HG03060 (cell line): Measurements from ENCODE around the gene ART3.
A peak's percentile ranks its signal among the peaks of the same experiment; 100 is the strongest.

Experiments used
- ATAC-seq: cut with Tn5 transposase; IDR thresholded peaks from one replicate; pipeline ENCODE4 v1.9.1; 2021; ENCODE audit warnings: low read depth, moderate number of reproducible peaks; ENCODE audit not compliant: unreplicated experiment

Gene ART3

GRCh38 chr4:76067652-76068286 is 6.7 kb upstream of the ART3 start:
- peak; percentile 55 for ATAC-seq

DNA sequence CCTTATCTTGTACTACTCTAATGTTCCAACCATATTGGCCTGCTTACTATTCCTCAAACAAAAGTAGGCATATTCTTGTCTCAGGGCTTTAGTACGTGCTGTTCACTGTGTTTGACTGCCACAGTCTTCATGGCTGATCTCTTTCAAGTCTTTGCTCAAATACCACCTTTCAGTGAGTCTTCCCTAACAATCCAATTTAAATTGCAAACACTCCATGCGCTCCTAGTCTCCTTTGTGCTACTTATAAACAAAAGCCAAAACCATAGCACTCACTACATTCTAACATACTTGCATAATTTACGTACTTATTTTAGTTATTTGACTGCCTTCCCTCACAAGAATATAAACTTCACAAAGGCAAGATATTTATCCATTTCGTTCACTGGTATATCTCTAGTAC is 1.7 kb upstream of the ART3 start:
- ATAC-seq, result no peak

DNA sequence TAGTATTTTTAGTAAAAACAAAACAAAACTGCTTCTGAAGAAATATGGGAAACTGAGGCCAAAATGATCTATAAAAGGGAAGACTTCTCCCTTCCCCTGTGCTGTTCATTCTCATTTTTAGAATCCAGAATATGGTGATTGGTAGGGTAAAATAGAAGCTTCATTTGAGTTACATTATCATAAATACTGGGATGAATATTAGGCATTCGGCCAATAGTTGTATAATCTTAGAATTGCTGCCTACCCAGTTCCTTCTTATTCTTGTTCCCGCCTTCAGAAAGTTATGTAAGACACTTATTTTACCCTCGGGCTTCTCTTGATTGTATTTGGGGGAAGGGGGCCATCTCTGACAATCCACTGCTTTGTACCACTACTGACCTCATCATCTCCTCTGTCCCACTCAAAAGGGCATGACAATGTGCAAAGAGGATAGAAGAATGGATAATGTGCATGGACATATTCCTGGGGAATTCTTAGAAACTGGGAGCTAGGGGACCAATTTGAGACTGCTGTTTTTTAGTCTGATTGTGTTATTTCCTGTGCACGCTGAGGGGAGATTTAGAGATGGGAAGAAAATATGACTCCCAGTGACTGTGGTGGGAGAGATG is 588 bp downstream of the ART3 start:
- ATAC-seq, result no peak

GRCh38 chr4:76078033-76078613 is 3.6 kb downstream of the ART3 start:
- ATAC-seq, result no peak

DNA sequence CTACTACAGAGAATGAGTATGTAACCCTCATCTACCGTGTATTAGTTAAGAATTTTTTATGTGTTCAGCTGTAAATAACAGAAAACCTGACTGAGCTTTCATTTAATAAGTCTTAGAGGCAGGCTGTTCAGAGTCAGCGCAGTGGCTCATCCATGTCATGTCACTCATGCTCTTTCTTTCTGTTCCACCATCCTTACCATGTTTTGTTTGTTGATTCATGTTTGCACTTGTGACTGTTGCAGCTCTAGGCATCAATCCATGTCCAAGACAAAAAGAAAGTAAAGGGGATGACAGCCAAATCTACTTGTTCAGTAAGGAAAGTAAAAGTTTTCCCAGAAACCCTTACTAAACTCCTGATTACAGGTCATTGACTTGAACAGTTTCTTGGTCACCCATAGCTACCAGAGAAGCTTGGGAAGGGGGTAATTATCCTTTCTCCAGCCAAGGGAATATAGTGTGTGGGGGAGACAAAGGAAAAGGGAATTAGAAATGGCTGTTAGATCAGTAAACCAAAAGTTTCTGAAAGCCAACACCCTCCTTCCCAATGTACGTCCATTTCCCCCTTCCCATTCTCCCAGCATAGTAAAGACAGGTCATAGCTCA is 9.0 kb downstream of the ART3 start:
- ATAC-seq, result no peak

DNA sequence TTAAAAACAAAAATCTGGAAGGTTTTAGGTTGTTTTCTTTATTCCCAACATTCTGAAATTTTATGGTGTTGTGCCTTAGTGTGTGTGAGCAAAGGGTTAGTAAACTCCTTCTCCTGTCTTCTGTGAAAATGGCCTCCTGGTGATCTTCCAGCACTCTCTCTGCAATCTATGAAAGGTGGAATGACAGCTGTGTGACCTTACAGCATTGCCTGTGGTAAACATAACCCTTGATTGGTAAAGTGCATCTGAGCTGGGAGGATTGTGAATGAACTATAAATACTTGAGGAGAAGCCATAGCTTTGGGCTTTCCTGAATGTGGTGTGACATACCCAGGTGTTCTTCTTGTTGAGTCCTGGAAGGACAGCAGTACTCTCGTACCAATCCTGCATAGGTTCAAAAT is 10.0 kb downstream of the ART3 start:
- no peak for ATAC-seq

DNA sequence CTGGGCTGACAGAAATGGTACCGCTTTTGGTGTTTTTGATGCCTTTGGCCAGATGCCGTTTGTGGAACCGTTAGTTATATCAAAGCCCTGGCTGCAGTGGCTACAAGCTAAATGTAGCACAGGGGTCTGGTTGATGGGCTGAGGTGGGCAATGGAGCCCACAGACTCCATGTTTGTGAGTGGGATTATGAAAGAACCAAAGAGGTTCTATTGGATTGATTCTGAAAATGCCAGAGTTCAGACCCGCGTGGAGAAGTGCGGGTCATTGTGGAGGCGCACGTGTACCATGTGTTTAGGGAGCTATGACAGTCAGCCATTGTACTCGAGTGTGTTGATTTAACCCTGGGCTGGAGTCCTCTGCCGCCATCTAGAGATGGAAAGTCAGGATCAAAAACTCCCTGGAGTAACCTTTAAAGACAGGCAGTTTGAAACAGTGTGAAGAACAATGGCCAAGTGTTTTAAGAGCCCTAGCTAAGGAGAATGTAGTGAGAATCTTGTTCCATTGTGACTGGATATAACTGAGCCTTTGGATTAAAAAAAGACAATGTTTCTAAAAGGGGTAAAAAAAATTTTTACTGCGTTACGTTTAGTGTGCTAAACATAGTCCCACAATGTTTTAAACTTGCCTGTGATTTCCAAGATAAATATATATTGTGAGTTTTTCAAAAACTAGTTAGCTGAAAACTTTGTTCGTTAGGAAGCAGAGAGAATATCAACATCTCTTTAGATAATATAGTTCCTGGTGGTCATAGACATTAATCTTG is 12.7 kb downstream of the ART3 start:
- no peak for ATAC-seq

GRCh38 chr4:76088719-76089118 is 14.2 kb downstream of the ART3 start:
- no peak for ATAC-seq

DNA sequence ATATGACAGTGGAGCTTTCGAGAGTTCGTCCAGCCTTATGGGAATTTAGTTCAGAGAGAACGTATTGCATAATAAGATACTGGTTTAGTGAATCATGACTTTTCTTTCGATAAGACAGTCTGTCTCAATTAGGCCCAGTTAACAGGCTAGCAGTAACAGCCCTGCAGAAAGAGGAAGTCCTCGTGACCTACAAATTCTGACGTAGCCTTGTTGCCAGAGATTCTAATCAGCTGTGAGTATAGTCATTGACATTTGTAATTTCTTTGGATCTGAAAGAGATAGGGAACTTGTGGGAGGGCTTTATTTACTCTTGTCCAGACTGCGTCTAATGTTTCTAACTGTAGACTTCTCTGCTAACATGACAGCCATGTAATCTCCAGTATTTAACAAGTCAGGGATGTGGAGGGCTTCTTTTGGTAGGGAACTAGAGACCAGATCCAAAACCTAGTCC is 15.8 kb downstream of the ART3 start:
- peak; percentile 88 for ATAC-seq

GRCh38 chr4:76091052-76091451 is 16.5 kb downstream of the ART3 start:
- no peak for ATAC-seq

GRCh38 chr4:76095568-76095967 is 21.1 kb downstream of the ART3 start:
- ATAC-seq, result no peak

DNA sequence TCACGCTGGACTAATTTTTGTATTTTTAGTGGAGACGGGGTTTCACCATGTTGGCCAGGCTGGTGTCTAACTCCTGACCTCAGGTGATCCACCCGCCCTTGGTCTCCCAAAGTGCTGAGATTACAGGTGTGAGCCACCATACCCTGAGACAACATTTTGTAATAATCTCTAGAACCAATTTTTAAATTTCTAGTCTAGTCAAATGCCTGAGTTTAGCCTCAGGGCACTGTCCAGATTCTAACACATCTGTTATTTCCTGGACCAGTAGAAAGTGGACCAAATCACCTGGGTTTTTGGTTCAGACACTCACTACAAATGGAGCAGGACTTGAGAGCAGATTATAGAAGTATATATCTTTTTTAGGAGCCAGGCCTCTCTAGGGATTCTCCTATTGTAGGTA is 21.6 kb downstream of the ART3 start:
- ATAC-seq, result no peak

DNA sequence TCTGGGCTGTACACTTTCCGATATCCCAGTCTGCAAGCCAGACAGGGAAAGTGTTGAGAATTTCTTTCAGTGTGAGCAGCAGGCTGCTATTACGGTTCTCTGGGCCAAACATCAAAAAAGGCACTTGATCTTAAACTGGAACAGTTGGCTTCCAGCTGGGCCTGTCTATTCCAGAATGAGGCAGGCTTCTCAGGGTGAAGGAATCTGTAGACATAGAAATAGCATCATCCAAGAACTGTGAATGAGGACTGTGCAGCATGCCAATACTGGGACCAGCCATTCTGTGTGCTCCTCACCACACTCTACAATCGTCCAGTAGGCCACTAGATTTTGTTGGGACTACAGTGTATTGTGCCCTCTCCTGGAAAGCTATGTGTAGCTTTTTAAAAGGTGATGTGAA is 31.1 kb downstream of the ART3 start:
- ATAC-seq, result no peak

DNA sequence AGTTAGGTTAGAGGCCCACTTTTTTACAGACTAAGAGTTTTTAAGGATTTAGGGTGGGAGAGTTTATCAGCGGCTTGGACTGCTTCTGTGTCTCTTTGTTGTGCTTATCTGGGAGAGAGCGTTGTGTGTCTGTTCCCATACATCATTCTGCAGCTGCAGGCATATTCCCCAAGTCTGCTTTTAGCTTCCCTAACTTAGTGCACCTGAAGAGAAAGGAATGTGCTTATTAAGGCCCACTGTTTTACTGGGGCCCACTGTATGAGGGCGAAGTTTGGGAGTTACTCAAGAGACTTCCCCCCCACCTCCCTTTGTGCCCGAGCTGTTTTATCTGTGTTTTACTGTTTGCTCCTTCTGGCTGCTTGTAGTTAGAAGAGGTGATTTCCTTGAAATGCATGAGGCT is 31.9 kb downstream of the ART3 start:
- ATAC-seq, result no peak

- no peak for ATAC-seq
Observed at GRCh38 chr4:76108467-76109181, 34.1 kb downstream of the ART3 start.

DNA sequence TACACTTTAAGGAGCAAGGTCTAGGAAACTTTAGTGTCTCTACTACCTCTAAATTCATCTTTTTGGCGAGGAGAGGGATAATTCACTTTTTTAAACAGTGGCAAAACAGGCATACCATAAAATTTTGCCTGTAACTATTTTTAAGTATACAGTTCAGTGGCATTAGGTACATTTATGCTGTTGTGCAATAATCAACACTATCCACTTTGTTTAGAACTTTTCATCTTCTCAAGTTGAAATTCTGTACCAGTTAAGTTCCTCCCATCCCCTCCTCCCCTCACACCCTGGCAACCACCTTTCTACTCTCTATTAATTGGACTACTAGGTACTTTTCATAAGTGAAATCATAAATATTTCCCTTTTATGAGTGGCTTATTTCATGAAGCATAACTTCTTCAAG is 42.3 kb downstream of the ART3 start:
- ATAC-seq, result no peak

DNA sequence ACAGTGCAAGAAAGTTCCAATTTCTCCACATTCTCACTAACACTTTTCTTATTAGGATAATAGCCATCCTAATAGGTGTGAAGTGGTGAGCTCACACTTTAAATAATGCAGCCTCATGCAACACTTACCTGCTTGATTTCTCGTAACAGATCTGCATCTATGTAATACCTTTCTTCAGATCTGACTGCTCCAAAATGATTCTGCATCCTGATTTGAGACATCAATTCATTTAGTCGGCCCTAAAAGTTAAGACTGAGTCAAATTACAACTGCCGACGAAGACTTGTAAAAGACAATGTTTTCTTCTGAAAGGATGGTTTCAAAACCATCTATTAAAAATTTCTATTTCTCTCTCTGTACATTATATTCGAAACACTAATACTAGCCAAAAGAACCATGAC is 43.0 kb downstream of the ART3 start:
- no peak for ATAC-seq

DNA sequence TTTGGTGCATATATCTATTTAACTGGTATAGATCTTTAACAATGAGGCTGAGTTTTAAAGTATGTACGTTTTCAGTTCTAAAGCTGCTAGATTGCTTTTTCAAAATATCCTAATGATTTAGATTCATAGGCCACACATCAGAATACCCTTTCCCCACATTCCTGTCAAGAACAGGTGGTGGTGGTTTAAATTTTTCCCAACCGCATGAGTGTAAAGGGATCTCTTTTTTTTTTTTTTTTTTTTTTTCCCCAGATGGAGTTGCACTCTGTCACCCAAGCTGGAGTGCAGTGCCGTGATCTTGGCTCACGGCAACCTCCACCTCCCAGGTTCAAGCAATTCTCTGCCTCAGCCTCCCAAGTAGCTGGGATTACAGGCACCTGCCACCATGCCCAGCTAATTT is 45.7 kb downstream of the ART3 start:
- no peak for ATAC-seq

DNA sequence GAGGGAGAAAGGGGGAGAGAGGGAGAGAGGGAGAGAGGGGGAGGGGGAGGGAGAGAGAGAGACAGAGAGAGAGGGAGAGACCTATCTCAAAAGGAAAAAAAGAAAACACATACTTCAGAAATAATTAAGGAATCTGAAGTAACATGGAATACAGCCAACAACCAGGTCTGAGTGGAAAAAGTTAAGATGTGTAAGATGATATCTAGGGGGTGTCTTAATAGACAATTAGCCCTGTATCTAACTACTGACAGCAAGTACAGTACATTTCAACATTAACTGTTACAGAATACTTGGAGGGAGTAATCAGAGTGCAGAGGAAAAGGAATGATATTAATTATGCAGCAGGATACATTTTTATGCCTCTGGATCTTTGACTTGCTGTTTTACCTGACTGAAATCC is 51.3 kb downstream of the ART3 start:
- ATAC-seq, result no peak

GRCh38 chr4:76127754-76128153 is 53.2 kb downstream of the ART3 start:
- no peak for ATAC-seq

- no peak for ATAC-seq
Observed at GRCh38 chr4:76141241-76141640, 66.7 kb downstream of the ART3 start.
